ENCODE results near the gene CAMK2D. TPM values are rescaled to one million over a fixed set of nuclear protein-coding genes. Genes with fewer than 3 reads are reported as not detected.

Gene CAMK2D
- total RNA-seq, 1 experiment from 2014 or later = 27.6 TPM

GRCh38 chr4:113472864-113473263, 288.7 kb downstream of the CAMK2D start:
- DNase-seq (ENCODE audit: low spot score) = no peak

GRCh38 chr4:113471146-113471860, 290.2 kb downstream of the CAMK2D start:
- no peak for DNase-seq (ENCODE audit: low spot score)

GRCh38 chr4:113469926-113470325, 291.6 kb downstream of the CAMK2D start:
- DNase-seq (ENCODE audit: low spot score) = no peak

GRCh38 chr4:113469023-113469390, 292.5 kb downstream of the CAMK2D start:
- DNase-seq (ENCODE audit: low spot score) = no peak

- DNase-seq (ENCODE audit: low spot score) = peak; percentile 98
Measured at GRCh38 chr4:113468165-113469022, 293.1 kb downstream of the CAMK2D start.

- DNase-seq (ENCODE audit: low spot score) = peak; percentile 60
Measured at GRCh38 chr4:113467581-113467980, 294.0 kb downstream of the CAMK2D start.

GRCh38 chr4:113462286-113462685, 299.3 kb downstream of the CAMK2D start:
- DNase-seq (ENCODE audit: low spot score) = no peak

- no peak for DNase-seq (ENCODE audit: low spot score)
Measured at GRCh38 chr4:113461281-113461680, 300.3 kb downstream of the CAMK2D start.

- no peak for DNase-seq (ENCODE audit: low spot score)
Measured at GRCh38 chr4:113457886-113458285, 303.7 kb downstream of the CAMK2D start.

- no peak for DNase-seq (ENCODE audit: low spot score)
Measured at GRCh38 chr4:113457121-113457520, 304.4 kb downstream of the CAMK2D start.

- DNase-seq (ENCODE audit: low spot score) = no peak
Measured at GRCh38 chr4:113455061-113455460, 306.5 kb downstream of the CAMK2D start.

GRCh38 chr4:113452868-113453620, 308.5 kb downstream of the CAMK2D start:
- peak; percentile 67 for DNase-seq (ENCODE audit: low spot score)

- DNase-seq (ENCODE audit: low spot score) = no peak
Measured at GRCh38 chr4:113452152-113452551, 309.4 kb downstream of the CAMK2D start.

- no peak for DNase-seq (ENCODE audit: low spot score)
Measured at GRCh38 chr4:113450295-113451080, 311.1 kb downstream of the CAMK2D start.

GRCh38 chr4:113449410-113449974, 312.0 kb downstream of the CAMK2D start:
- no peak for DNase-seq (ENCODE audit: low spot score)

- DNase-seq (ENCODE audit: low spot score) = no peak
Measured at GRCh38 chr4:113447769-113448168, 313.8 kb downstream of the CAMK2D start.

GRCh38 chr4:113447061-113447460, 314.5 kb downstream of the CAMK2D start:
- DNase-seq (ENCODE audit: low spot score) = no peak

GRCh38 chr4:113446019-113446418, 315.5 kb downstream of the CAMK2D start:
- no peak for DNase-seq (ENCODE audit: low spot score)

GRCh38 chr4:113445286-113445685, 316.3 kb downstream of the CAMK2D start:
- DNase-seq (ENCODE audit: low spot score) = peak; percentile 43

- no peak for DNase-seq (ENCODE audit: low spot score)
Measured at GRCh38 chr4:113444386-113444785, 317.2 kb downstream of the CAMK2D start.

- no peak for DNase-seq (ENCODE audit: low spot score)
Measured at GRCh38 chr4:113442826-113443225, 318.7 kb downstream of the CAMK2D start.
